Epidermal melanocyte (primary cell): ENCODE data around the gene DHCR7.
A peak's percentile ranks its signal among the peaks of the same experiment; 100 is the strongest.

Experiments used
- DNase-seq: peaks from one replicate; pipeline ENCODE4 v3.0.0; 2011; ENCODE audit warnings: low spot score; ENCODE audit not compliant: insufficient read length

DHCR7 gene, protein sequence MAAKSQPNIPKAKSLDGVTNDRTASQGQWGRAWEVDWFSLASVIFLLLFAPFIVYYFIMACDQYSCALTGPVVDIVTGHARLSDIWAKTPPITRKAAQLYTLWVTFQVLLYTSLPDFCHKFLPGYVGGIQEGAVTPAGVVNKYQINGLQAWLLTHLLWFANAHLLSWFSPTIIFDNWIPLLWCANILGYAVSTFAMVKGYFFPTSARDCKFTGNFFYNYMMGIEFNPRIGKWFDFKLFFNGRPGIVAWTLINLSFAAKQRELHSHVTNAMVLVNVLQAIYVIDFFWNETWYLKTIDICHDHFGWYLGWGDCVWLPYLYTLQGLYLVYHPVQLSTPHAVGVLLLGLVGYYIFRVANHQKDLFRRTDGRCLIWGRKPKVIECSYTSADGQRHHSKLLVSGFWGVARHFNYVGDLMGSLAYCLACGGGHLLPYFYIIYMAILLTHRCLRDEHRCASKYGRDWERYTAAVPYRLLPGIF

DNA sequence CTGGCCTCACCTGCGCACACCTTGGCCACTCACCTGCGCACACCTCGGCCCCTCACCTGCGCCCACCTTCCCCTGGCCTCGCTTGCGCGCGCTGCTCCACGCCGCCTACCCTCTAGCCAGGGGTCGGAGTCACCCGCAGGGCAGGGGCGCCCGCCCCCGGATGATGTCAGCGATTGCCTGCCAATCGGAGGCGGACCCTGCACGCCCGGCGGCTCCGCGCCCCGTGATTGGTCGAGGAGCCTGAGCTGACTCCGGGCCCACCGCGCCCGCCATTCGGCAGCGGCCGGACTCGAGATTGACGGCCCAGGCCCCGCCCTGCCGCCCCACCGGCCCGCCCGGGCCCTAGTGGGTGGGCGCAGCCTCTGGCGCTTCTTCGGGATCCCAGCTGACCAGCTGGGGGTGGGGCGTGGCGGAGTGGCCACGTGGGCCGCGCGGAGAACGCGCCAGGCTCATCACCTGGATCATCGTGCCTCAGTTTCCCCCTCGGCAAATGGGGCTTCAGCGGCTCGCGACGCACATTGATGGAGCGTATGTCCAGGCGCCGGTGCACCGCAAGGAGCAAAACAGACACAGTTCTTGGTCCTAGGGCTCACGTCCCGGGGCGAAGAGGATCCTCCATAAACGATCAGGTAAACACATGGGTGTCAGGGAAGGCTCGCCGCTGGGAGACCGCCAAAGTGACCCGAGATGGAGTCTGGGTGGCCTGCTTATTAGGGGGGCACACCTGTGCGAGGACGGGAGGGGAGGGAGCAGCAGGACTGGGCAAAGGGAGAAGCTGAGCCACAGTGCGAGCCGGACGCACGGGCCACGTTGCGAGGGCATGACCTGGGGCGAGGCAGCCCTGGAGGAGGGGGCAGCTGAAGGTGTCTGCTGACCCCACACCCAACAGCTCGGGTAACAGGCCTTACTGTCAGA, at the start of gene DHCR7:
TSS of gene DHCR7 (minus strand) at position 137 of the 915 bp plus-strand sequence. CDS start 3,441 bp downstream, outside the sequence.
- peak; percentile 96 for DNase-seq

DNA sequence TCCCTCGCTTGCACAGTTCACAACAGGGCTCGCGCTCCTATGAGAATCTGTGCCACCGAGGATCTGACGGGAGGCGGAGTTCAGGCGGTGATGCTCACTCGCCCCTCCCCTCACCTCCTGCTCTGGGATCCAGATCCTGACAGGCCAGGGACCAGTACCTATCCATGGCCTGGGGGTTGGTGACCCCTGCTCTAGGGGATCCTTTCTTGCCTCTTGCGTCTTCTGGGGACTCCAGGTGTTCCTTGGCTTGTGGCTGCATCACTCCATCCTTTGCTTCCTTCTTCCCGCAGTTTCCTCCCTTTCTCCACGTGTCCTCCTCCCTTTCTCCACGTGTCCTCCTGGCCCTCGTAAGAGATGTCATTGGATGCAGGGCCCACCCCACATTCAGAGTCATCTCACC, 48.2 kb upstream of the DHCR7 start:
- no peak for DNase-seq

DNA sequence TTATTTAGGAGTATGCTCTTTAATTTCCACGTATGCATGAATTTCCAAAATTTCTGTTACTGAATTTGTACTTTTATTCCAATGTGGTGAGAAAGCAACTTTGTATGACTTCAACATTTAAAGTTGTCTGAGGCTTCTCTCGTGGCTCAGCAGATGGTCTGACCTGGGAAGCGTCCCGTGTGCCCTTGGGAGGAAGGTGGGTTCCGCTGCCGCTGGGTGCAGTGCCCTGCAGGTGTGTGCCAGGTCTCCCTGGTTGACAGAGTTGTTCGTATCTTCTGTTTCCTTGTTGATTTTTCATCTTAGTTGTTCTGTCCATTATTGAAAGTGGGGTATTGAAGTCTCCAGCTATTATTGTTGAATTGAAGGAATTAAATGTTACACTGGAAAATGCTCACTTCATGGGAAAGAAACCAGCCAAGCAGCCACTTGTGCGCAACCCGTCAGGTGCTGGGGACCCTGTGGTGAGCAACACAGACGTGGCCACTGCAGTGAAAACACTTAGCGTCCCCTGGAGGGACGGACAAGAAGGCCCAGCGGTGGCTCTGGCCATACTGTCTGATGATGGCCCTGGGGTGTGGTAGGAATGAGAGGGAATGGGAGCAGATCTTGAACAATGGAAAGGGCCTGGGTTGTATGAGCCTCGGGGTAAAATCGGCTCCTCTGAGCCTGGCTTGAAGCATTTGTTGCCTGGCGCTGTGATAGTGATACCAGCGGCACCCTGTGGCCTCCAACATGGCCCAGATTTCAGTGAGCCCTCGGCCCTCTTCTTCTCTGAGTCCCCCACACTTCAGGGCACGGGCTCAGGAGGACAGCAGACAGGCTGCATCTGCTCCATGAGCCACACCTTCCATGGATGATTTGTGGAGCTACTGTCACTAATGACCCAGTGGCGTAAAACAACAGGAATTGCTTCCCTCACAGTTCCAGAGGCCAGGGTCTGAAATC, 47.4 kb upstream of the DHCR7 start:
- no peak for DNase-seq

DNA sequence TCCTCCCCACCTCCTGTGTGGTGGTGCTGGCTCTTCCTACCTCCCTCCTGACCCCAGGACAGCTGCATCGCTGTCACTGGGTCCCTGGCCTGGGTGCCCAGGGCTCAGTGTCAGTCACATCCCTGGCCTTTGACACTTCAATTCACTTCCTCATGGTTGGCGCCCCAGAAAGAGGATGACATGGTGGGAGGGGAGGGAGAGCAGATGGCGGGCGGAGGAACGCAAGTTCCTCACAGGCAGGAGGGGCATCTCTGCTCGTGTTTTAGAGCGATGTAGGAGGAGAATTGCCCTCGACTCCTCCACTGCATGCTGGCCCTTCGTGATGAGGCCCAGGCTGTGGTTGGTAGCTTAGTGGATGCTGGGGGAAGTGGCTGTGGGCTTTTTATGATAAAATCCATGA, 43.7 kb upstream of the DHCR7 start:
- DNase-seq: no peak

DNA sequence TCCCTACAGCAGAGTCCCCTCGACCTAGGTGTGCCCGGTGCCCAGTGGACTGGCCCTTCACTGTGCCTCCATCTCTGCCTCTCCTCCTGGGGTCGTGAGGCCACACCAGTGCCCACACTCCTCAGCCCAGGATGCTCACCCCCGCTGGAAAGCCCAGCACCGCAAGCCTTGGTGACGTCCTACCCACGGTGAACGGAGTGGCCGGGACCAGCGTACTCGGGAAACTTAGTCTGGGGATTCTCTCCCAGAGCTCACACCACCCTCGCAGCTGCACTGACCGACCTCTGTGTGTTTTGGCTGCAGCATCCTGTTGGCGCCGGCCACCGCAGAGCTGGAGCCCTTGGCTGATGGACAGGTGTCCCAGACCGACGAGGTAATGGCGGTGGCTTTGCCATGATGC, 43.3 kb upstream of the DHCR7 start:
- DNase-seq: no peak

DNA sequence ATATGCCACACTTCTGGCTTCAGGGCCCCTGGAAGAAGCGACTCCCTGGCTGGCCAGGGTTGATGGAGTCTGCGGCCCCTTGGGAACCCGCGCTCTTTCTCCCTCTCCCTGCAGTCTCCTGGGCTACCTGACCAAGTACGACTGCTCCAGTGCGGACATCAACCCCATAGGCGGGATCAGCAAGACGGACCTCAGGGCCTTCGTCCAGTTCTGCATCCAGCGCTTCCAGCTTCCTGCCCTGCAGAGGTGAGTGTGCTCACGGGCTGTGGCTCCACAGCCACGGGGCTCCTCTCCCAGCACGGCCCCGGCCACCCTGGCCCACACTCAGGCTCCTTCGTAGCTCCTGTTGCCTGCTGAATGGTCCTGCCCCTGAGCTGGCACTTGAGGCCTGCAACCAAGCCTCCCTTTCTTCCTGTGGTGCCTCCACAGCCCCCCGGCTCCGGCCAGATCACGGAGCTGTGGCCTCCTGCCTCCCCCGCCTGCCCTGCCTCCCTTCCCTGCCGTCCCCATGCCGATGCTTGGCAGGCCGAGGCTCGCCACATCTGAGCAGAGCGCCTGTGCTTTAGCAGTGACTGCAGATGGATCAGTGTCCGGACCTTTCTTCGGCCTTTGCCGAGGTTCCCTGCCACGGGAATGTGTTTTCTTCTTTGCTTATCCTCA, 42.7 kb upstream of the DHCR7 start:
- DNase-seq: no peak

DNA sequence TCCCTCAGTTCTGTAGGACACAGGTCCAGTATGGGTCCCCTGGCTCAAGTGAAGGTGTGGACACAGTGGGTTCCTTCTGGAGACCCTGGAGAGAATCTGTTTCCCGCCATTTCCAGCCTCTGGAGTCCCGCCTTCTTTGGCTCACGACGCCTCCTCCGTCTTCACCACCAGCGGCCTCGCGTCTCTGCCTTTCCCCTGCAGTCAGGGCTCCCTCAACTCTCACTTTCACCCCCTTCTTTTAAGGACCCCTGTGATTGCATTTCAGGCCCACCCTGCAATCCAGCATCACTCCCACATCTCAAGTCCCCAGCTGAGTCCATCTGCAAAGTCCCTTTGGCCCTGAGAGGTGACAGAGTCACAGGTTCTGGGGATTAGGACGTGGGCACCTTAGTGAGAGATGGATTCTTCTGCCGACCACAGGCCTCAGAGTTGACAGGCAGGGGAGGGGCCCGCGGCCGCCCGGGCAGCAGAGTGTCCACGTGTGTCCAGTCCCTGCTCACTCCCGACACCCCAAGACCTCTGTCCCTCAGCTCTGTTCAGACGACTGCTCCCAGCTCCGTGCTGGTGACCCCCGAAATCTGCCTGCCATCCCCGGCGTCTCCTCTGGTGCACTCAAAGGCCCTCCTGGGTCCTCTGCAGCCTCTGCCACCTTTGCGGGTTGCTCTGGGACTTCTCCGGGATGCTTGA, 42.0 kb upstream of the DHCR7 start:
- DNase-seq: no peak

DNA sequence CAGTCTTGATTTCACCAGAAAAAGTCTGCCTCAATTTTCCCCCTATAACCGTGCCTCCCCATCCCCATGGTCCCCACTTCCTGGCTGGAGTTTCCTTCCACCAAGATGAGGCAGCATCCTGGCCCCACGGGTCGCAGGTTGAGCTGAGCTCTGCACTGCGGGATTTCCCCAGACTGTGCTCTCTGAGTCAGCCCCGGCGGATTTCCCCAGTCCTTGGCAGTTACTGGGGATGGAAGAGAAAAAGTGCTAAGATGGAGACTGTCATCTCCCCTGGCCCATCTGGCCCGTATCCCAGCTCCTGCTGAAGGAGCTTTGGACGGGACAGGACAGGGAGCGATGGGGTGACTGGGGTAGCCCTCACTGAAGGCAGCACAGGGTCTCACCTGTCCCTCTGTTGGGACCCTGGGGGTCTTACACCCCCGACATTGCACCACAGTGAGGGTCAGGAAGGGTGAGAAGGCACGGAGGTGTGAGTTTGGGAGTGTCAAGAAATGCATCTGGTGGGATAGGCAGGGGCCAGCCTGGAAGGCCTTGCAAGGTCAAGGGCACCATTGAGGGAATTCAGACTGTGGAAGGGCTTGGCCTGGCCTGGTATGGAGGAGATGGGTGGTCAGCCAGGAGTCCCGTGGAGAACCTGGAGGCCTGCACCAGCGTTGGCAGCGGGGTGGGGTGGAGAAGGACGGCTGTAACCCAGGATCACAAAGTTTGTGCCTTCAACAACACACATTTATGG, 41.3 kb upstream of the DHCR7 start:
- DNase-seq: no peak

DNA sequence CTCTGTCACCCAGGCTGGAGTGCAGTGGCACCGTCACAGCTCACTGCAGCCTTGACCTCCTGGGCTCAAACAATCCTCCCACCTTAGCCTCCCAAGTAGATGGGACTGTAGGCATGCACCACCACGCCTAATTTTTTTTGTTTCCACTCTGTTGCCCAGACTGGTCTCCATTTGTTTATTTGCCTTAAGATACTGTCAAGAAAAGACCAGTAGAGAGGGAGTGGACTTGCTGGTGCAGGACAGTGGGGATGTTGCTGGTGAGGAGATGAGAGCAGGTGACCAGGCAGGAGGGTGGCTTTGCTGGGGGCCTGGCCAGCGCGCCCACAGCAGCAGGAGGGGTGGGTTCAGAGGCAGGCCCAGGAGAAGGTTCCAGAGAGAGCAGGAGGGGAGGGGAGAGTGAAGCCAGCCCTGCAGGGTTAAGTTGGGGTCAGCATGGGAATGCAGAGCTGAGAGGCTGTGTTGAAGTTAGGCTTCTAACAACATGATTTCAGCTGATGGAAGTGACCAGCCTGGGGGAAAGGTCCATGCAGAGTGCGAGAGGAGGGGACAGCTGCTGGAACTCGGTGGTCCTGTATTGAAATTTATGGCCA, 40.6 kb upstream of the DHCR7 start:
- DNase-seq: no peak

DNA sequence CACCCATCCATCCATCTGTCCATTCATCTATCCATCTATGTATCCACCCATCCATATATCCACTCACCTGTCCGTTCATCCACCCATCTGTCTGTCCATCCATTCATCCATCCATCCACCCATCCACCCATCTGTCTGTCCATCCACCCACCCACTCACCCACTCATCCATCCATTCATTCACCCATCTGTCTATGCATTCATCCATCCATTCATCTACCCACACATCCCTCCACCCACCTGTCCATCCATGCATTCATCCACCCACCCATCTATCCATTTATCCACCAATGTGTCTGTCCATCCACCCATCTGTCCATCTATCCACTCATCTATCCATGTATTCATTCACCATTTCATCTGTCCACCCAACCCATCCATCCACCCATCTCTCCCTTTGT, 38.1 kb upstream of the DHCR7 start:
- no peak for DNase-seq

DNA sequence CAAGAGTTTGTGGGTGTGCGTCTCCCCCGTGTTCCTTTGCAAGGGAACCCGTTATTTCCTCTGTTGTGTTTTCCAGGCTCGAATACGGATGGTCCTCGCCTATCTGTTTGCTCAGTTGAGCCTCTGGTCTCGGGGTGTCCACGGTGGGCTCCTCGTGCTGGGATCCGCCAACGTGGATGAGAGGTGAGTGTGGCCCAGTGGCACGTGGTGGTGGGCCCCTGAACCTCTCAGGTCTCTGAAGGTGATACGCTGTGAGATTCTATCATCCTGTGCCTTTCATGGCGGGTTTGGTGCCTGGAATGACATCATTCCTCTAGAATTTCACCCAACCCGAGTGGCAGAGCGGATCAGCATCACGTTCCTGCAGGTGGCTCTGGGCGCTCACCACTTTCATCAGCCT, 37.3 kb upstream of the DHCR7 start:
- no peak for DNase-seq

DNA sequence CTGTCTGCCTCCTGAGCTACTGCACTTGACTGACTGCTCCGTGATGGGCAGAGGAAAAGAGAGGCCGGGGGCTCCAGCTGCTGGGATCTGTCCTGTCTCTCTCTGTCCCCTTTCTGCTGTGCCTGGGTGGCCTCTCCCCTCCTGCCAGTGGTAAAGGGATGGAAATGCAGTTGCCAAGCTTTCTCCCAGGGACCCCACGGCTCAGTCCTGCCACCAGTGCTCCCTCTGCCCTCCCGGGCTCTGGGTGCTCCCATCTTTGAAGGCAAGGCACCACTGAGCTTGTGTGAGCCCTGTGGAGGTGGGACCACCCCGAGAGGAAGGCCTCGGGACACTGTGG, 36.8 kb upstream of the DHCR7 start:
- DNase-seq: no peak

DNA sequence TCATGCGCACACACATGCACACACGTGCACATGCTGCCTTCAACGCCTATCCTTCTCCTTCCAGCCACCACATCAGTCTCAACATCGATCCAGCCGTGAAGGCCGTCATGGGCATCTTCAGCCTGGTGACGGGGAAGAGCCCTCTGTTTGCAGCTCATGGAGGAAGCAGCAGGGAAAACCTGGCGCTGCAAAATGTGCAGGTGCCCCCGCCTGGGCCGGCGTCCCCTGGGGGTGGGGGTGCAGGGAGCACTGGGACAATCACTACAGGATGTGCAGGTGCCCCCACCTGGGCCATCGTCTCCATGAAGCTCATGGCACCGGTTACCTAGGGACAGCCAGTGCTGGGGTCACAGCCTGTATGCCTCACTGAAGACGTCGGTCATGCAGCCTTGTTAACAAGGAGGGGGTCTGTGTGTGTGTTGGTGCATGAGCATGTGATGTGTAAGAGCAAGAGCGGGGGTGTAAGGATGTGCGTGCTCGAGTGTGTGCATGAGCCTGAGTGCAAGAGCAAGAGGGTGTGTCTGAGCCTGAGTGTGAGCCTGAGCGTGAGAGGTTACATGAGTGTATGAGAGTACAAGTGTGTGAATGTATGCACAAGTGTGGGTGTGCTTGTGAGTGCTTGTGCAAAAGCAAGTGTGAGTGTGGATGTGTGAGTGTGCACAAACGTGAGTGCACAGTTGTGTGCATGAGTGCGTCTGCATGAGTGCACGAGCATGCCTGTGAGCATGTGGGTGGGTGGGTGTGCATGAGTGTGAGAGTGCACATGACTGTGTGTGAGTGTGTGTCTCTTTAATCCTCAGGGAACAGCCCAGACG, 36.3 kb upstream of the DHCR7 start:
- DNase-seq: no peak

DNA sequence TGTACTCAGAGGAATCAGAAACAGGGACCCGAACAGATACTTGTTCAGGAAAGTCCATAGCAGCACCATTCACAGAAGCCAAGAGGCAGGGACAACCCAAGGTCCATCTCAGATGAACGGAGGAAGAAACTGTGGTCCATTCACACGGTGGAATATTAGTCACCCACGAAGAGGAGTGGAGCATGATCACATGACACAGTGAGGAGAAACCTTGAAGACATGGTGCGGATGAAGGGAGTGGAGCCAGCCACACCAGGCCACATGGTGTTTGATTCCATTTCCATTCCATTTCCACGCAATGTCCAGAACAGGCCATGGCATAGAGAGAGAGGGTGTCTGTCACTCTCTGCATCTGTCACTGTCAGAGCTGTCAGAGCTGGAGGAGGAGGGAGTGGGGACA, 35.5 kb upstream of the DHCR7 start:
- DNase-seq: no peak

DNA sequence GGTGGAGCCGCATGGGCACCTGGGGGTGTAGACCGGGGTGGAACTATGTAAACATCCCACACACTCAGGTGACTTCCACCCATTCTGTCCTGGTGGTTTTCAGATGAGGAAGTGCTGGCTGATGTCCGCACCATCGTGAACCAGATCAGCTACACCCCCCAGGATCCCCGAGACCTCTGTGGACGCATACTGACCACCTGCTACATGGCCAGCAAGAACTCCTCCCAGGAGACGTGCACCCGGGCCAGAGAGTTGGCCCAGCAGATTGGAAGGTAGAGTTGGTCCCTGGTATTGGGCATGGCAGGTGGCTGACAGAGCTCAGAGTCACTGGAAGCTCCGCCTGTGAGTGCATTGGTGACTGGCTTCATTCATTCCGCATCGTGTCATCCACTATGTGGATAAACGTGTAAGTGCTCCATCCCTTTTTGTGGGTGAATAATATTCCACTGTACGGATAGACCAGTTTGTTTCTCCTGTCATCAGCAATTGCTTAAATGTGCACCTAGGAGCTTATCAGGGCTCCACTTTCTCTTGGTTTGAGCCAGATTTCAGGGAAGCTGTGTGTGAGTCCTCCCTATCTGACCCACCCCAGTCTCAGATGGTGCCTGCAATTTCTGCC, 34.7 kb upstream of the DHCR7 start:
- no peak for DNase-seq

DNA sequence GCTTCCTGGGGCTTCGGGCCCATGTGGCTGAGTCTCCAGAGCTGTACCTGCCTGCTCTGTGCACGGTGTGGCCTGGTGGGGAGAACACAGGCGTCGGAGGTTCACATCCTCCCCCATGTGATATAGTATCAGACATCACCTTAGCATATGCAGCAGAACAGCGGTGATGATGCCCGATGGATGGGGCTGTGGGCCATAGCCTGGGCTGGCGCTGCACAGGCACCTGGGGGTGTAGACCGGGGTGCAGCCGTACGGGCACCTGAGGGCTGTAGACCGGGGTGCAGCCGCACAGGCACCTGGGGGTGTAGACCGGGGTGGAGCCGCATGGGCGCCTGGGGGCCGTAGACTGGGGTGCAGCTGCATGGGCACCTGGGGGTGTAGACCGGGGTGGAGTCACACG, 34.0 kb upstream of the DHCR7 start:
- no peak for DNase-seq

DNA sequence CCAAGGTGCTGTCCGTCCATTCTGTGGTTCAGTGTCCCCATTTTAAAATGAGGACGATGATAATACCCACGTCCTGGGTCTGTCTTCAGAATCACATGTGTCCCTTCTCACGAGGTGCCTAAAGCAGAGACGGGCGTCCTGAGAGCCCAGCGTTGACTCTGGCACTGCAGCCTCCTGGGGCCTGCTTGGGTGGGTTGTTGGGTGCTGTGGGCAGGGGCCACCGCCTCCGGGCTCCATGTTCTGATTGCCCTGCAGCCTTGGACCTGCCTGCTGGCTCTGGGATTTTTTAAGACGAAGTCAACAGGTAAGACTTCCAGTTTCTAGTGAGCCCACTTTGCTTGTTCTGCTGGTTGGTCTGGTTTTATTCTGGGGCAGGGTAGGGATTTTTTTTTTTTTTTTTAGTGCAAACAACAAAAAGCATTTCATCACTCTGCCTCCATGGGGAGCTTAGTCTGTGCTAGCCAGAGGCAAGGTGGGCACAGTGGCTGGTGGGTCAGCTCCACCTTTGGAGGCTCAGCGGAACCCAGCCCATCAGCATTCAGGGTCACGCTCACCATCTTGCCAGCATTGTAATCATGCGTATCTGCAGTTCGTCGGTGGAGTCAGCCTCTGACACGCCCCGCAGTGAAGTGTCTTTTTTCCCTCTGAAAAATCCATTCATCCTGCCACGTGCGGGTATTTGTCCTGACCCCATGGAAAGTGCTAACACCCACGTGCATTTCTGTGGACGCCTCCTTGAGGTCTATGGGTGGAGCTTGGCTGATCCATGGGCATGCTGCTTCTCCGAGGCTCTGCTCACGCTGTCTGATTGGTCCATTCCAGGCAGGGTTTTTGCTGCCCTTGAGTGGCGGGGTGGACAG, 33.1 kb upstream of the DHCR7 start:
- no peak for DNase-seq
